Ovary (tissue), 3 donors: ENCODE data around the gene PSMA4.

ENCODE experiments used
- CTCF ChIP-seq, 3 donors: fragments of 450-650 bp in 2 of 3; fragments of 200-600 bp in 1 of 3; IDR thresholded peaks; one replicate each; pipeline versions ENCODE4 v1.5.1 to v1.8.0; 2016 to 2022; ENCODE audit warnings: antibody characterized with exemption in 3 of 3, mild to moderate bottlenecking in 1 of 3
- POLR2A ChIP-seq: fragments of 450-650 bp; IDR thresholded peaks from one replicate; pipeline ENCODE4 v1.6.1; 2017; ENCODE audit warnings: antibody characterized with exemption, mild to moderate bottlenecking, moderate library complexity
- donor health status: DM: no; HTN: no; CAD: no.

- TF ChIP-seq CTCF (IDR thresholded peaks at IDR 0.05) = no peak
- TF ChIP-seq POLR2A = no peak
These were observed 22.8 kb downstream of the PSMA4 start for GRCh38 chr15:78563092-78563491.
